ENCODE data around the gene XRN2. TPM values are rescaled to one million over a fixed set of nuclear protein-coding genes. Genes with fewer than 3 reads are reported as not detected.

Gene XRN2
- 86.7 and 110 TPM in 2 replicates for total RNA-seq

GRCh38 chr20:21303061-21303871, at the start of gene XRN2:
Gene XRN2 (plus strand): TSS chr20:21303331. CDS start chr20:21303399, 68 bp downstream.

GRCh38 chr20:21397341-21398108, 94.4 kb downstream of the XRN2 start, which contains the start of gene NKX2-4:
Gene NKX2-4 (minus strand): TSS chr20:21397526. CDS start chr20:21397399, 127 bp downstream.

Other genes with a start within 250 kb of the XRN2 start
- gene LINC00237, start 197.0 kb upstream of the XRN2 start, total RNA-seq, result not detected in 2 replicates
- gene KIZ, start 177.2 kb upstream of the XRN2 start, total RNA-seq, result 13.7 and 20.5 TPM in 2 replicates
- gene NKX2-4, start 94.2 kb downstream of the XRN2 start, total RNA-seq, result not detected in 2 replicates
- gene NKX2-2, start 210.7 kb downstream of the XRN2 start, total RNA-seq, result not detected in 2 replicates